ENCODE data around the gene TLR1.
"Not testable (repeated sequence)": the region's sequence is repeated elsewhere in the genome, so short reads cannot be mapped to it uniquely, and the experiment has no call there.

The TLR1 gene

GRCh38 chr4:38774181-38774955, 30.2 kb downstream of the TLR1 start:
- no peak for FAIRE-seq

- not testable (repeated sequence) for FAIRE-seq
Observed at GRCh38 chr4:38770281-38770680, 34.3 kb downstream of the TLR1 start.

GRCh38 chr4:38769857-38770256, 34.7 kb downstream of the TLR1 start:
- FAIRE-seq: no peak

- FAIRE-seq: no peak
Observed at GRCh38 chr4:38769441-38769840, 35.1 kb downstream of the TLR1 start.

- FAIRE-seq: no peak
Observed at GRCh38 chr4:38768968-38769394, 35.6 kb downstream of the TLR1 start.

- not testable (repeated sequence) for FAIRE-seq
Observed at GRCh38 chr4:38766940-38767339, 37.7 kb downstream of the TLR1 start.

GRCh38 chr4:38765382-38765781, 39.2 kb downstream of the TLR1 start:
- FAIRE-seq: no peak

GRCh38 chr4:38764277-38764676, 40.3 kb downstream of the TLR1 start:
- FAIRE-seq: no peak

GRCh38 chr4:38762560-38762959, 42.0 kb downstream of the TLR1 start:
- FAIRE-seq: no peak

GRCh38 chr4:38759790-38760122, 44.8 kb downstream of the TLR1 start:
- no peak for FAIRE-seq

- peak; percentile 88 for FAIRE-seq
Observed at GRCh38 chr4:38759113-38759789, 45.3 kb downstream of the TLR1 start.

- FAIRE-seq: no peak
Observed at GRCh38 chr4:38757945-38758600, 46.5 kb downstream of the TLR1 start.

GRCh38 chr4:38752941-38753806, 51.4 kb downstream of the TLR1 start:
- no peak for FAIRE-seq

GRCh38 chr4:38752372-38752940, 52.1 kb downstream of the TLR1 start:
- no peak for FAIRE-seq

- FAIRE-seq: no peak
Observed at GRCh38 chr4:38751341-38752010, 53.1 kb downstream of the TLR1 start.

- no peak for FAIRE-seq
Observed at GRCh38 chr4:38749336-38749735, 55.3 kb downstream of the TLR1 start.

- no peak for FAIRE-seq
Observed at GRCh38 chr4:38747629-38748028, 57.0 kb downstream of the TLR1 start.
